CD4-positive, alpha-beta T cell treated with Interleukin-15 for 1 hour (primary cell): ENCODE measurements around the gene ADAMTS18.
A peak's percentile ranks its signal among the peaks of the same experiment; 100 is the strongest.
"Not testable (repeated sequence)": the region's sequence is repeated elsewhere in the genome, so short reads cannot be mapped to it uniquely, and the experiment has no call there.

Source experiments
- DNase-seq: peaks from one replicate; pipeline ENCODE4 v3.0.0-alpha.2; 2020

The ADAMTS18 gene

GRCh38 chr16:77276661-77277060 is 158.2 kb downstream of the ADAMTS18 start:
- no peak for DNase-seq

- not testable (repeated sequence) for DNase-seq
Observed at GRCh38 chr16:77275303-77275702, 159.5 kb downstream of the ADAMTS18 start.

GRCh38 chr16:77273815-77274214 is 161.0 kb downstream of the ADAMTS18 start:
- no peak for DNase-seq

- no peak for DNase-seq
Observed at GRCh38 chr16:77271532-77272426, 163.1 kb downstream of the ADAMTS18 start.

- DNase-seq = not testable (repeated sequence)
Observed at GRCh38 chr16:77266185-77266584, 168.6 kb downstream of the ADAMTS18 start.

- DNase-seq = no peak
Observed at GRCh38 chr16:77262971-77263370, 171.9 kb downstream of the ADAMTS18 start.

GRCh38 chr16:77250400-77250799 is 184.4 kb downstream of the ADAMTS18 start:
- DNase-seq = no peak

- no peak for DNase-seq
Observed at GRCh38 chr16:77246150-77246549, 188.7 kb downstream of the ADAMTS18 start.

GRCh38 chr16:77242471-77242870 is 192.4 kb downstream of the ADAMTS18 start:
- DNase-seq = not testable (repeated sequence)

GRCh38 chr16:77238593-77238992 is 196.2 kb downstream of the ADAMTS18 start:
- no peak for DNase-seq

GRCh38 chr16:77236063-77236511 is 198.7 kb downstream of the ADAMTS18 start:
- peak; percentile 84 for DNase-seq

GRCh38 chr16:77234611-77235010 is 200.2 kb downstream of the ADAMTS18 start:
- no peak for DNase-seq

- no peak for DNase-seq
Observed at GRCh38 chr16:77233799-77234519, 200.9 kb downstream of the ADAMTS18 start.
